Lower lobe of right lung (tissue), 2 donors: ENCODE results near the gene CPT1B. TPM values are rescaled to one million over a fixed set of nuclear protein-coding genes. Genes with fewer than 3 reads are reported as not detected.

Experiments
- ATAC-seq, 2 donors: fragments of 200-7000 bp; cut with Tn5 transposase; one replicate each; pipeline ENCODE4 v1.9.1; 2020 to 2022; ENCODE audit warnings: mild to moderate bottlenecking in 2 of 2, moderate library complexity in 2 of 2
- DNase-seq: peaks from one replicate; pipeline ENCODE4 v3.0.0-alpha.2; 2020
- H3K27ac ChIP-seq: fragments of 200-600 bp; one replicate; pipeline ENCODE4 v1.8.0; 2022
- H3K27me3 ChIP-seq: fragments of 200-600 bp; one replicate; pipeline ENCODE4 v1.8.0; 2022; ENCODE audit warnings: low read depth
- H3K36me3 ChIP-seq: fragments of 200-600 bp; one replicate; pipeline ENCODE4 v1.8.0; 2022; ENCODE audit warnings: mild to moderate bottlenecking
- H3K4me1 ChIP-seq: fragments of 200-600 bp; one replicate; pipeline ENCODE4 v1.8.0; 2022
- H3K4me3 ChIP-seq: fragments of 200-600 bp; one replicate; pipeline ENCODE4 v1.8.0; 2022; ENCODE audit warnings: mild to moderate bottlenecking
- H3K9me3 ChIP-seq: fragments of 200-600 bp; one replicate; pipeline ENCODE4 v1.8.0; 2022
- CTCF ChIP-seq: fragments of 200-600 bp; IDR thresholded peaks from one replicate; pipeline ENCODE4 v1.8.0; 2022; ENCODE audit warnings: antibody characterized with exemption, mild to moderate bottlenecking
- intact Hi-C: fragments of 100-400 bp; cut with DNase I; formaldehyde crosslinking; loops from one replicate; pipeline ENCODE4 v1.11.0; 2022
- total RNA-seq: library from RNA; stranded (reverse); fragmentation: NEBNext Ultra II Directional; extraction: Animal tissue kit (Norgen Biotek cat#: 25700); gene quantifications from one replicate; pipeline ENCODE4 v1.2.1, GENCODE V29; 2021
- donor health status: DM: no; HTN: yes; CAD: no; lungs with severe emphysema.

The CPT1B gene
- total RNA-seq, 1 donor from 2014 or later = 12.6 TPM

- Histone ChIP-seq H3K4me1 (peaks cover 11% of the 10 kb centered on the region), H3K4me3 (no peak overlapping the region), H3K27ac (no peak overlapping the region), H3K27me3 (peaks cover 16% of the 10 kb centered on the region), H3K9me3 (no peaks in the 10 kb centered on the region), H3K36me3 (no peaks in the 10 kb centered on the region)
- no peak for ATAC-seq
- TF ChIP-seq CTCF = no peak
- intact Hi-C loops = no loop called here
- DNase-seq = no peak
Measured at GRCh38 chr22:50553310-50553709, 24.9 kb downstream of the CPT1B start.

GRCh38 chr22:50551160-50551752, 27.0 kb downstream of the CPT1B start:
- peak; percentile 41 for DNase-seq

GRCh38 chr22:50550395-50550794, 27.8 kb downstream of the CPT1B start:
- ATAC-seq = no peak
- no peaks in the 10 kb centered on the region for H3K9me3 ChIP-seq
- H3K36me3 ChIP-seq = no peaks in the 10 kb centered on the region
- no peak for TF ChIP-seq CTCF
- peaks cover 19% of the 10 kb centered on the region for H3K4me1 ChIP-seq
- intact Hi-C loops = no loop called here
- DNase-seq = no peak
- peaks cover 36% of the 10 kb centered on the region for H3K27me3 ChIP-seq
- no peak overlapping the region for H3K27ac ChIP-seq
- H3K4me3 ChIP-seq = no peak overlapping the region

More at GRCh38 chr22:50551160-50551752, 27.0 kb downstream of the CPT1B start:
- Histone ChIP-seq H3K27me3 (peaks cover 32% of the 10 kb centered on the region), H3K9me3 (no peaks in the 10 kb centered on the region), H3K36me3 (no peaks in the 10 kb centered on the region), H3K27ac (no peak overlapping the region), H3K4me1 (peaks cover 18% of the 10 kb centered on the region), H3K4me3 (no peak overlapping the region)
- ATAC-seq = no peak
- intact Hi-C loops = no loop called here
- TF ChIP-seq CTCF = no peak

- no peak for TF ChIP-seq CTCF
- H3K36me3 ChIP-seq = no peaks in the 10 kb centered on the region
- peak overlapping the region; percentile 60 for H3K27ac ChIP-seq
- H3K4me1 ChIP-seq = peaks cover 31% of the 10 kb centered on the region
- peak in 1 of 2 donors; percentile 0 for ATAC-seq
- peak; percentile 44 for DNase-seq
- peaks cover 43% of the 10 kb centered on the region for H3K27me3 ChIP-seq
- H3K9me3 ChIP-seq = no peaks in the 10 kb centered on the region
- H3K4me3 ChIP-seq = peak overlapping the region; percentile 48
- intact Hi-C loops = no loop called here
Measured at GRCh38 chr22:50548921-50549790, 29.1 kb downstream of the CPT1B start.

GRCh38 chr22:50548040-50548920, 29.9 kb downstream of the CPT1B start:
- no peaks in the 10 kb centered on the region for H3K36me3 ChIP-seq
- no peaks in the 10 kb centered on the region for H3K9me3 ChIP-seq
- TF ChIP-seq CTCF = no peak
- H3K4me1 ChIP-seq = peaks cover 39% of the 10 kb centered on the region
- H3K27ac ChIP-seq = peak overlapping the region; percentile 60
- intact Hi-C loops = no loop called here
- peaks cover 43% of the 10 kb centered on the region for H3K27me3 ChIP-seq
- DNase-seq (peak; percentile 58), ATAC-seq (peak in 1 of 2 donors; percentile 5)
- H3K4me3 ChIP-seq = peak overlapping the region; percentile 48
